Stimulated activated naive B cell treated with anti-CD40 and anti-IgM and Interleukin-4, amounts not matched to agents 10 μg/mL and 1 μg/mL and 100 μg/mL, for 72 hours (primary cell): ENCODE measurements around the gene TGFA.

Source experiments
- ATAC-seq, 2 donors: fragments of 150-1000 bp; cut with Tn5 transposase; replicated peaks; 2 replicates each; pipeline ENCODE4 v1.10.0; 2021; ENCODE audit warnings: moderate library complexity in 1 of 2
- DNase-seq: peaks from one replicate; pipeline ENCODE4 v3.0.0; 2021
- H3K27ac Mint-ChIP-seq: one replicate; pipeline ENCODE4 v1.8.0; 2022; ENCODE audit warnings: mild to moderate bottlenecking, mixed read lengths
- H3K27me3 Mint-ChIP-seq, 2 donors: one replicate each; pipeline ENCODE4 v1.8.0; 2022; ENCODE audit warnings: mixed read lengths in 2 of 2
- H3K36me3 Mint-ChIP-seq, 2 donors: one replicate each; pipeline ENCODE4 v1.8.0; 2022; ENCODE audit warnings: mixed read lengths in 2 of 2, mild to moderate bottlenecking in 1 of 2
- H3K4me1 Mint-ChIP-seq, 2 donors: one replicate each; pipeline ENCODE4 v1.8.0; 2022; ENCODE audit warnings: mixed read lengths in 2 of 2, mild to moderate bottlenecking in 1 of 2
- H3K4me3 Mint-ChIP-seq, 2 donors: one replicate each; pipeline ENCODE4 v1.8.0; 2022; ENCODE audit warnings: mild to moderate bottlenecking in 2 of 2, mixed read lengths in 2 of 2, moderate library complexity in 1 of 2
- H3K9me3 Mint-ChIP-seq, 2 donors: one replicate each; pipeline ENCODE4 v1.8.0; 2022; ENCODE audit warnings: mixed read lengths in 2 of 2, mild to moderate bottlenecking in 1 of 2

The TGFA gene

DNA sequence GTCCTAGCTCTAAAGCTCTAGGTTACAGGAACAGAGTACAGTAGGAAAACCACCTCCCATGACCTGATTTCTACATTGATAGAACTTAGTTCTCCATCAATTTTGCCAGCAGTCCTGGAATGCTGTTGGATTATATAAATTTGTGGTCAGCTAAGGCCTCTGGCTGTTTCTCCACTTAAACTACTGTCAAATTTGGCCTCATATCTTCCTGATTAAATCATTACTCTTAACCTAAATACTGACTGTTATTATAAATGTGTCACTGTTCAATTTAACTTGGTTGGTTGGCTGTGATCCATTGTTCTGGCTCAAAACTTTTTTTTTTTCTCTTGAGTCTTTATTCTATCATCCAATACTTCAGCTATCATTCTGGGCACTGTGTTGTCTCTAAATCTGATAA is 71.2 kb downstream of the TGFA start:
- Mint-ChIP-seq H3K27ac (no peak overlapping the region), H3K27me3 (peaks cover 7 to 26% of the 10 kb centered on the region in 2 donors), H3K4me3 (no peak overlapping the region), H3K4me1 (peaks cover 20 to 31% of the 10 kb centered on the region in 2 donors), H3K9me3 (peaks cover 5 to 6% of the 10 kb centered on the region in 2 donors), H3K36me3 (peaks cover 4 to 5% of the 10 kb centered on the region in 2 donors)
- no peak for DNase-seq
- no peak for ATAC-seq

DNA sequence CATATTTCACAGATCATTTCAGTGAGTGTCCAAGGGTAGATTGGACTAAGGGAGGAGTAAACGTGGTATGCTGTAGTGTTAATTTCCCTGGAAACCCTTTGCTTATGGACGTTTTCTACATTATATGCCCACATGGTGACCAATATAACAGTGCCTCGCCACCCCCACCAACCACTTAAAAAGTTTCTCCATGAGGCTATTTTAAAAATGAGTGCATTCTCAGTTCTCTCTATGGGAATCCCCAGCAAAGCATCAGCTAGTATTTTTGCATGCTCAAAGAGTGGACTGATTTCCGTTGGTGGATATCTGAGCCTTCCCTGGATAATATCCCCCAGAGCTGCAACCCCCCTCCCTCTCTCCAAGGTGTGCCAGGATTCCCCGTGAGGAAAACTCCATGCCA is 73.2 kb downstream of the TGFA start:
- peak overlapping the region; percentile 14 to 44 for H3K4me3 Mint-ChIP-seq
- peak overlapping the region; percentile 70 for H3K27ac Mint-ChIP-seq
- H3K4me1 Mint-ChIP-seq: peaks cover 25 to 37% of the 10 kb centered on the region in 2 donors
- peaks cover 4 to 16% of the 10 kb centered on the region in 2 donors for H3K27me3 Mint-ChIP-seq
- DNase-seq: no peak
- ATAC-seq: peak; percentile 92 to 96
- peaks cover 4 to 5% of the 10 kb centered on the region in 2 donors for H3K36me3 Mint-ChIP-seq
- H3K9me3 Mint-ChIP-seq: peaks cover 5 to 6% of the 10 kb centered on the region in 2 donors

DNA sequence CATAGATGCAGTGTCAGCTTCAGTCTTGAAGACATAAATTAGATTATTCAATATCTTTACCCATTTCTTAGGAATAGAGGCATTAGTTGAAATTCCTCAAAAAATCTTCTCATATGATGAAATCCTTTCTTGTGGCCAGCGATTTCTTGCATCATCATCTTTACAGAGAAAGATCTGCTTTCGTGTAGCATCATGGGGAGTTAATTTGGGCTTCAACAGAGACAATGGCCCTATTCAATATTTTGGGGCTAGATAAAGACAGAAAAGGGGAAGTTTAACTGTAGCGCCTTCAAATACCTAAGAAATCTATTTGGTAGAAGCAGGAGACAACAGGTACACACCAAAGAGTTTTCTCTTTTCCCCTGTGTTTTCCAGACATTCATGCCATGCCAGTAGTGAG is 73.8 kb downstream of the TGFA start:
- Mint-ChIP-seq H3K9me3 (peaks cover 5 to 6% of the 10 kb centered on the region in 2 donors), H3K36me3 (peaks cover 4 to 5% of the 10 kb centered on the region in 2 donors), H3K27me3 (peaks cover 4 to 13% of the 10 kb centered on the region in 2 donors), H3K4me1 (peaks cover 28 to 44% of the 10 kb centered on the region in 2 donors), H3K27ac (peak overlapping the region; percentile 70), H3K4me3 (no peak overlapping the region)
- ATAC-seq: peak; percentile 35 to 38
- DNase-seq: no peak

DNA sequence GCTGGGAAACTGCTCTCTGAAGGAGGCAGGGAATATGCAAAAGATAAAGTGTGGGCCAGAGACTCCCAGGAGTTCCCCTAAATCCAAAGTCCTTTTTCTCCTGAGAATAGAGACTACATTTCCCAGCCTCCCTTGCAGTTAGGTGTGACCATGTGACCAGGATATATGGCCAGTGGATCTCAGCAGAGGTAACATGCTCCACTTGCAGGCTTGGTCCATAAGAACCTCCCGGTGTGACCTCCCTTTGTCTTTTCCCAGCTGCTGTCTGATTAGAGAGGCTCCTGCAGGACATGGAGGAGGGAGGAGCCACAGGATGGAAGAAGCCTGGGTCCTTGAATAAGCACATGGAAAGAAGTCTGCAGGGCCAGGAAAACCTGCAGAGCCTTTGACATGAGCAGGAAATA is 76.2 kb downstream of the TGFA start:
- Mint-ChIP-seq H3K27ac (no peak overlapping the region), H3K4me1 (peaks cover 43 to 67% of the 10 kb centered on the region in 2 donors)

DNA sequence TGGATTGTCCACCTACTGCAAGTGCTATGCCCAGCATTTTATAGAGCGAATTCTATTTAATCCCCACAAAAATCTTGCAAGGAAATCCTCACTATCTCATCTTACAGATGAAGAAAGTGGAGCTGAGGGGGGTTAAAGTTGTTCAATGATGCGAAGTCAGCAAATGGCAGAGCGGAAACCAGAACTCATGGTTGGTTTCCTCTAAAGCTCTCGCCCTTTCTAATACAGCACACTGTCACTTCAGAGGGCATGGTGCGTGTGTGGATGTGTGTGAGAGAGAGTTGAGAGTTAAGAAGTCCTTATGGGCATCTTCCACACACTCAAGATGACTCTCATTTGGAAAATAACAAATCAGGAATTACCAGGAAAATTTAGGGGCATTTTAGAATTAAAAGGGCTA is 78.4 kb downstream of the TGFA start:
- ATAC-seq (peak; percentile 79 to 86), DNase-seq (peak; percentile 14)
- Mint-ChIP-seq H3K4me1 (peaks cover 34 to 61% of the 10 kb centered on the region in 2 donors), H3K9me3 (no peaks in the 10 kb centered on the region), H3K4me3 (peak overlapping the region in 1 of 2 donors; percentile 8), H3K27me3 (peaks cover 4 to 20% of the 10 kb centered on the region in 2 donors), H3K27ac (no peak overlapping the region), H3K36me3 (no peaks in the 10 kb centered on the region)

More for the DNA sequence above, 76.2 kb downstream of the TGFA start:
- Mint-ChIP-seq H3K36me3 (peaks cover 4 to 5% of the 10 kb centered on the region in 2 donors), H3K9me3 (peaks cover 5 to 6% of the 10 kb centered on the region in 2 donors), H3K4me3 (no peak overlapping the region), H3K27me3 (peaks cover 4 to 22% of the 10 kb centered on the region in 2 donors)
- ATAC-seq (no peak), DNase-seq (no peak)

DNA sequence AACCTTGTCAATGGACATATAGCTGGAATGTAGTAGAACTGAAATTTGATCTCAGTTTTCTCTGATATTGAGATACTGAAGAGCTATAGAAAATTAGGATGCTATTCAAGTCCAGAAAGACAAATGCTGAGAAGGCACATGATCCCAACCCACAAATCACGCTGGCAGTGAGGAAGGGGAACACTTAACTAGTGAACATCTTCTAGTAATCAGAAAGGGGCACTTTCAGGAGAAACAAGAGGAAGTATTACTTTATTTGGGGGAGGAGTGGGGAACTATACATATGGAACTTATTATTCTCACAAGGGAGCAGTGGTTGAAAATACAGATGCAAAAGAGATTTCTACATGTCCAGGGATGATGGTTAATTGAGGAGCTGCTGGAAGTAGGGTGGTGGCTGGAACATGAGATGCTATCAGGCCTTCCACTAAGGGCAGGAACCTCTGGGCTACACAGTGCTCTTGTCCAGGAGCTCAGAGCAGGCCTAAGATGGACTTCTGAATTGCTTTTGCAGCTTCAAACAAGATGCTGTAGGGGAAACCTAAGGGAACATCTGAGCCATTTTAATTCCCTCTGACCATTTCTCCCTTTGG is 79.3 kb downstream of the TGFA start:
- no peak for ATAC-seq
- peaks cover 31 to 59% of the 10 kb centered on the region in 2 donors for H3K4me1 Mint-ChIP-seq
- no peaks in the 10 kb centered on the region for H3K36me3 Mint-ChIP-seq
- DNase-seq: no peak
- H3K27ac Mint-ChIP-seq: no peak overlapping the region
- peaks cover 4 to 20% of the 10 kb centered on the region in 2 donors for H3K27me3 Mint-ChIP-seq
- no peaks in the 10 kb centered on the region for H3K9me3 Mint-ChIP-seq
- no peak overlapping the region for H3K4me3 Mint-ChIP-seq

DNA sequence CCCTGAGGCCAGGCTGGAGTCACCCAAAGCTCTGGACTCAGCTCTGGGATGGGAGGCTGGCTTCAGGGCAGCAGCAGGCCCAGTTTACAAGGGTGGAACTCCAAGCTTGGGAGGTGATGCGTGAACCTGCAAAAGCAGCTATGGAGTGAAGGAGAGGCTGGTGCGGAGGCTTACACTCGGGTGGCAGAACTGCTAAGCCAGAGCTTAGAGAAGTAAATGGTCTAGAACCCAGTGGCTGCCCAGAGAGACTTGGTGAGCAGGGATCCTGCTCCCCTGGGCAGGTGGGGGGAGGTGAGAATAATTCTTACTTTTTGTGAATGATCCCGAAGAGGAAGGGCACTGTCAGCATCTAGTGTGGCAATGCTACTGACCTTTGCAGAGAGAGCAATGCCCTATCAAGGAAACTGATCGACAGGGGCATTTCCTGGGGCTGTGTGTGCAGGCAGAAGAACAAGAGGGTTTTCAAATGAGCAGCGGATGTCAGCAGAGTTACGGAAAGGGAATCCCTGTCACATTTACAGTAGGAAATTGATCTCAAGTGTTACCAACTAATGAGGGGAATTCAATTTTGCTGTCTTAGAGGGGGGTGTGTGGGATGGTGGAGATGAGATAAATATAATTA is 80.4 kb downstream of the TGFA start:
- Mint-ChIP-seq H3K4me1 (peaks cover 31 to 57% of the 10 kb centered on the region in 2 donors), H3K36me3 (no peaks in the 10 kb centered on the region), H3K27ac (no peak overlapping the region), H3K4me3 (no peak overlapping the region), H3K27me3 (peaks cover 4 to 20% of the 10 kb centered on the region in 2 donors), H3K9me3 (no peaks in the 10 kb centered on the region)
- DNase-seq (no peak), ATAC-seq (no peak)

DNA sequence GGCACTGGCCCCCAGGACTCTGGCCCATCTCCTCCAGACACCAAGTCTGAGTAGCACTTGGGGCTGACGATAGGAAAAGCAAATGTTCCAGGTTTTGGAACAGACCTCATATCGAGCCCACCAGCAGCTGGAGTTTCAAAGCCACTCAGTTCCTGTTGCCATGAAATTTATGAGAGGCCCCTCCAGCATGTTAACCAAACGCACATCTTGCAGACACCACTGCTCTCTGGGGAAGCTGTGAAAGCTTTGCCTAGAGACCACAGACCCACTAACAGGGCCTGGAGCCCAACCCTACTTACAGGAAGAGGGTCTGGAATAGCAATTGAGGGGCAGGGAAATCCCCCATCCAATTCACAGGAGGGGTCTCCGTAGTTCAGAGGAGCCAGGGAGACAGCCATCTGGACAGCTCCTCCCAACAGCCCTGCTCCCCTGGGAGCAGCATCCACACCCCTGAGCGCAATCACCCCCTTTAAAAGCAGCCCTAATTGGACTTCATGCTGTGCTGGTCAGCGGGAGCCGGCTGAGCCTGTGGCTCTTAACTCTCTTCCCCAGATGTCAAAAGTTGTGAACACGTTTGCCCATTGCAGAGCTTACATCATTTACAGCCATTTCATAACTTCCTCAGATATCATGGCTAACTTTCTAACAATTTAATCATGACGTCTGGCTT is 81.3 kb downstream of the TGFA start:
- H3K27me3 Mint-ChIP-seq: peaks cover 4 to 17% of the 10 kb centered on the region in 2 donors
- DNase-seq (no peak), ATAC-seq (no peak)
- H3K4me3 Mint-ChIP-seq: no peak overlapping the region
- no peaks in the 10 kb centered on the region for H3K9me3 Mint-ChIP-seq
- no peaks in the 10 kb centered on the region for H3K36me3 Mint-ChIP-seq
- peaks cover 31 to 51% of the 10 kb centered on the region in 2 donors for H3K4me1 Mint-ChIP-seq
- no peak overlapping the region for H3K27ac Mint-ChIP-seq

DNA sequence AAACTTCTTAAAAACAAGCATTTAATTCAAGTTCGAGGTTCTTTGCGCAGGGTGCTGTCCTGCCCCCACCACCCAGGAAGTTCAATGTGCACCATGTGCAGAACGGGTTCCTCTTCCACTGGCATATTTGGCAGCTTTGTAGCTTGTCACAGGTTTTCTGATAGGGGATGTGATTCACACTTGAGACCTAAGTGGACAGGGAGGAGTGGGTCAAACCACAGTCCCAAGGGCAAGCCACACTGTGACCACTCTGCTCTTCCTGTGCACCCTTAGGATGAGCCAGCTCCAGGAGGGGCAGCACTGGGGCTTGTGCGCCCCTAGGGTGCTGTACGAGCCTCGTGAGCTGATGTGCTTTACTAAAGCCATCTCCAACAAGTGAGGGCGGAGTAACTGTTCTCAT is 82.5 kb downstream of the TGFA start:
- H3K27me3 Mint-ChIP-seq: peaks cover 0 to 14% of the 10 kb centered on the region in 2 donors
- no peak overlapping the region for H3K27ac Mint-ChIP-seq
- H3K4me1 Mint-ChIP-seq: peaks cover 28 to 51% of the 10 kb centered on the region in 2 donors
- H3K9me3 Mint-ChIP-seq: peaks cover 0 to 2% of the 10 kb centered on the region in 2 donors
- DNase-seq (no peak), ATAC-seq (peak; percentile 26 to 39)
- no peaks in the 10 kb centered on the region for H3K36me3 Mint-ChIP-seq
- no peak overlapping the region for H3K4me3 Mint-ChIP-seq

DNA sequence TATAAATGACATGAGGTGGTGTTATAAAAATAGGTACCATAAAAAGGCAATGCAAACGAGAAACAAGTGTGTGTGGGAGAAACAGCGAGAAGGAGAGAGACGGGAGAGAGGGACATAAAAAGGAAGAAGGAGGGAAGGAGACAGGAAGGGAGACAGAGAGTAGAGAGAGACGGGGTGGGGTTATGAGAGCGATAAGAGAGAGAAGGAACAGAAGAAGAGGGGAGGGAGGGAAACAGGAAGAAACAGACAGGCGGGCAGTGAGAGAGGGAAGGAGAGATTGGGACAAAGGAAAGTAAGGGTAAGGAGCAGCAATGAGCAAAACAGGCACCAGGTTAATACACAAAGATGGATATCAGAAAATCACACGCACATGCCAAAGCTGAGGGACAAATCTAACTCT is 83.7 kb downstream of the TGFA start:
- Mint-ChIP-seq H3K4me3 (no peak overlapping the region), H3K9me3 (peaks cover 0 to 2% of the 10 kb centered on the region in 2 donors), H3K27me3 (peaks cover 0 to 14% of the 10 kb centered on the region in 2 donors), H3K36me3 (no peaks in the 10 kb centered on the region), H3K4me1 (peaks cover 22 to 39% of the 10 kb centered on the region in 2 donors), H3K27ac (no peak overlapping the region)
- no peak for ATAC-seq
- DNase-seq: no peak

DNA sequence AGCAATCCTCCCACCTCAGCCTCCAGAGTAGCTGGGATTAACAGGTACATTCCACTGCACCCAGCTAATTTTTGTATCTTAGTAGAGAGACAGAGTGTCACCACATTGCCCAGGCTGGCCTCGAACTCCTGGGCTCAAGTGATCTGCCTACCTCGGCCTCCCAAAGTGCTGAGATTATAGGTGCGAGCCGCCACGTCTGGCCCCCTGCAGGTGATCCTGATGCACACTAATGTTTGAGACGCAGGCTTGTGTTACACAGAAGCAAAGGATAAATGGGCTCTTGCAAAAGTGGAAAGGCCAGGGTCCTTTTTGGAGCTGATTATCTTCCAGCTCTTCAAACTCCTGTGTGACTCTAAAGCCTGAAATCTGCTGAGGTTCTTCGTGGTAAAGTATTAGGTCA is 84.2 kb downstream of the TGFA start:
- H3K4me3 Mint-ChIP-seq: no peak overlapping the region

DNA sequence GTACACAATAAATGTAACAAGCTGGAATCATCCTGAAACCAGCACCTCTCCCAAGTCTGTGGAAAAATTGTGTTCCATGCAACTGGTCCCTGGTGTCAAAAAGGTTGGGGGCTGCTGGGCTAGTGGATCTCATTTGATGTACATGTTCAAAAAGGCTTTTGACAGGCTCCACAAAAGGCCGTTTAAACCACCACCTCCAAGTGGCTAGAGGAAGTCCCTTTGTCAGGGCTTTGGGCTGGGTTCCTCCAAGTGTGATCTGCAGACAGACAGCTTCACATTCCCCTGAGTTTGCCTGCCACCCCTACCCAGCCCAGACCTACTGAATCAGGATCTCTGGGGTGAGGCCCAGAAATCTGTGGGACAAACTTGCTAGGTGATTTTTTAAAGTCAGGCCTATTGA is 84.7 kb downstream of the TGFA start:
- peaks cover 17 to 28% of the 10 kb centered on the region in 2 donors for H3K4me1 Mint-ChIP-seq
- DNase-seq: no peak
- H3K27me3 Mint-ChIP-seq: peaks cover 0 to 14% of the 10 kb centered on the region in 2 donors
- H3K27ac Mint-ChIP-seq: no peak overlapping the region
- H3K36me3 Mint-ChIP-seq: no peaks in the 10 kb centered on the region
- H3K9me3 Mint-ChIP-seq: peaks cover 0 to 2% of the 10 kb centered on the region in 2 donors
- H3K4me3 Mint-ChIP-seq: no peak overlapping the region
- no peak for ATAC-seq

More for the DNA sequence above, 84.2 kb downstream of the TGFA start:
- Mint-ChIP-seq H3K36me3 (no peaks in the 10 kb centered on the region), H3K27ac (no peak overlapping the region), H3K27me3 (peaks cover 0 to 14% of the 10 kb centered on the region in 2 donors), H3K4me1 (peaks cover 22 to 34% of the 10 kb centered on the region in 2 donors), H3K9me3 (peaks cover 0 to 2% of the 10 kb centered on the region in 2 donors)
- ATAC-seq: no peak
- DNase-seq: no peak

DNA sequence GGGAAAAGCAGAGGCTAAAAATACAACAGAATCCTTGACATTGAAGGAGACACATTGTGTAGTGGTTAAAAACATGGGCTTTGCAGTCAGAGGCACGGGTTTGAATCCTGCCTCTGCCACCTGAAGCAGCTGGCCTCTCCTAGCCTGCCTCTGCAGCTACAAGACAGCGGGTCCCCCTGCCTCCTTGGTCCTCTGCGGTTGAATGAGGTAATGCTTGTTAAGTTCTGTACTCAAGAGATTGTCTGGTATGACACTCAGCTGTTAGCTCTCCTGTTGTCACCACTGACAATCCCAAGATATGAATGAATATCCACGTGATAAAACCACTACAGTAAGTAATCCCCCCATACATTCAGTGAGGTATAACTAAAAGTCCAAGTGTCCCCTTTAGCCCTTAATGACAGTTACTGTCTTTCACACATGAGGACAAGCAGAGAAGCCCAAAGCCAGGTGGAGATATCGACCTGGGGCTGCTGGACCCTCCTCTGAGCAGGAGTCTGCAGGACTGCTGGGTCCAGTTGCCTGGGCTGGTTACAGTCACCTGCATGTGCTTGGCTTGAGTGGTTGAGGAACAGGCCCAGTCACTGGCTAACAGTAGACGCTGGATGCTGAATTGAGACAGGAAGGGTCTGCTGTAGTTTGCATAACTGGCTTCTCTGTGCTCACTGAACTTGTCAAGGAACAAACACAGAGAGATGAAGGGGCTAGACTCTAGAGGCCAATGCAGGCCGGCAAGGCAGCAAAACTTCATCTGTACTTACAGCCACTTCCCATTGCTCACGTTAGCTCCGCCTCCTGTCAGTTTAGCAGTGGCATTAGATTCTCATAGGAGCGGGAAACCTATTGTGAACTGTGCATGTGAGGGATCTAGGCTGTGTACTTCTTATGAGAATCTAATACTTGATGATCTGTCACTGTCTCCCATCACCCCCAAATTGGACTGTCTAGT is 85.5 kb downstream of the TGFA start:
- H3K36me3 Mint-ChIP-seq: no peaks in the 10 kb centered on the region
- peaks cover 13 to 21% of the 10 kb centered on the region in 2 donors for H3K4me1 Mint-ChIP-seq

DNA sequence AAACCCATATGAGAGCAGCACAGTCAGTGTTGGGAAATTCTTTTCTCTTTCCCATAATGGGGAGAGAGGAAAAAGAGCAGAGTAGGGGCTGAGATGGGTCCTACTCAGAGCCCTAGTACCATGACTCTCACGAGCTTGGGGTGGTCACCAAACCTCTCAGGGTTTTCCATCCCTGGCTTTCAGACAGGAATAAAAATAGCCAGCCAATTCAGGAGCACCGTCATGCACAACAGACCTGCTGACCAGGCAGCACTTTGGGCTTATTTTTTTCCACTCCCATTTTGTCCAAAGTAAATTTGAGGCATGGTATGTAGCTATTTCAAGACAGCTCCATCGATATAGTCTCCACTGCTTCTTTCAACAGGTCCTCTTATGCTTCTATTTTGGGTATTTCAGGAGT is 86.4 kb downstream of the TGFA start:
- peaks cover 7 to 14% of the 10 kb centered on the region in 2 donors for H3K4me1 Mint-ChIP-seq
- no peak overlapping the region for H3K27ac Mint-ChIP-seq
- DNase-seq (no peak), ATAC-seq (no peak)
- H3K27me3 Mint-ChIP-seq: peaks cover 0 to 3% of the 10 kb centered on the region in 2 donors
- peaks cover 0 to 2% of the 10 kb centered on the region in 2 donors for H3K9me3 Mint-ChIP-seq
- no peak overlapping the region for H3K4me3 Mint-ChIP-seq
- no peaks in the 10 kb centered on the region for H3K36me3 Mint-ChIP-seq

More for the DNA sequence above, 85.5 kb downstream of the TGFA start:
- DNase-seq (no peak), ATAC-seq (no peak)
- H3K27ac Mint-ChIP-seq: no peak overlapping the region
- peaks cover 0 to 11% of the 10 kb centered on the region in 2 donors for H3K27me3 Mint-ChIP-seq
- H3K4me3 Mint-ChIP-seq: no peak overlapping the region
- H3K9me3 Mint-ChIP-seq: peaks cover 0 to 2% of the 10 kb centered on the region in 2 donors
